Ishikawa (cell line): ENCODE data around the gene ZBTB20.

Experiments used
- CEBPB ChIP-seq: IDR thresholded peaks from 2 replicates; pipeline ENCODE4 v1.6.1; 2012
- CREB1 ChIP-seq: IDR thresholded peaks from 2 replicates; pipeline ENCODE4 v1.6.1; 2012; ENCODE audit warnings: low read depth
- EGR1 ChIP-seq: IDR thresholded peaks from 2 replicates; pipeline ENCODE4 v1.6.1; 2012
- EP300 ChIP-seq: IDR thresholded peaks from 2 replicates; pipeline ENCODE4 v1.6.1; 2012; ENCODE audit warnings: borderline replicate concordance
- FOXM1 ChIP-seq: IDR thresholded peaks from 2 replicates; pipeline ENCODE4 v1.6.1; 2012; ENCODE audit warnings: low read depth, borderline replicate concordance
- NFIC ChIP-seq: IDR thresholded peaks from 2 replicates; pipeline ENCODE4 v1.6.1; 2012
- RAD21 ChIP-seq: IDR thresholded peaks from 2 replicates; pipeline ENCODE4 v1.6.1; 2012; ENCODE audit warnings: low read depth
- REST ChIP-seq: IDR thresholded peaks from 2 replicates; pipeline ENCODE4 v1.6.1; 2012; ENCODE audit warnings: low read depth, mild to moderate bottlenecking
- TAF1 ChIP-seq: IDR thresholded peaks from 2 replicates; pipeline ENCODE4 v1.6.1; 2012; ENCODE audit warnings: low read depth, mild to moderate bottlenecking
- TCF12 ChIP-seq: IDR thresholded peaks from 2 replicates; pipeline ENCODE4 v1.6.1; 2012; ENCODE audit warnings: low read depth
- TEAD4 ChIP-seq: IDR thresholded peaks from 2 replicates; pipeline ENCODE4 v1.6.1; 2012
- USF1 ChIP-seq: IDR thresholded peaks from 2 replicates; pipeline ENCODE4 v1.6.1; 2012
- YY1 ChIP-seq: IDR thresholded peaks from 2 replicates; pipeline ENCODE4 v1.6.1; 2012; ENCODE audit warnings: low read depth
- ZBTB7A ChIP-seq: IDR thresholded peaks from 2 replicates; pipeline ENCODE4 v1.6.1; 2012; ENCODE audit warnings: low read depth
- TF ChIP-seq, protein P1 (sequence below): IDR thresholded peaks from 2 replicates; pipeline ENCODE4 v1.6.1; 2012

Gene ZBTB20

GRCh38 chr3:115062412-115062956, 84.6 kb downstream of the ZBTB20 start:
- peak; percentile 51; the same call in 1 of the 2 replicates for TF ChIP-seq NFIC
- 0 out of 2 replicates have a peak, but pooled peaks have one; percentile 15 for TF ChIP-seq EP300
- no peak for TF ChIP-seq EGR1
- TF ChIP-seq YY1: no peak
- TF ChIP-seq, protein P1, sequence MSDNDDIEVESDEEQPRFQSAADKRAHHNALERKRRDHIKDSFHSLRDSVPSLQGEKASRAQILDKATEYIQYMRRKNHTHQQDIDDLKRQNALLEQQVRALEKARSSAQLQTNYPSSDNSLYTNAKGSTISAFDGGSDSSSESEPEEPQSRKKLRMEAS: no peak
- no peak for TF ChIP-seq REST
- TF ChIP-seq TAF1: no peak
- TF ChIP-seq TEAD4: peak; percentile 73

DNA sequence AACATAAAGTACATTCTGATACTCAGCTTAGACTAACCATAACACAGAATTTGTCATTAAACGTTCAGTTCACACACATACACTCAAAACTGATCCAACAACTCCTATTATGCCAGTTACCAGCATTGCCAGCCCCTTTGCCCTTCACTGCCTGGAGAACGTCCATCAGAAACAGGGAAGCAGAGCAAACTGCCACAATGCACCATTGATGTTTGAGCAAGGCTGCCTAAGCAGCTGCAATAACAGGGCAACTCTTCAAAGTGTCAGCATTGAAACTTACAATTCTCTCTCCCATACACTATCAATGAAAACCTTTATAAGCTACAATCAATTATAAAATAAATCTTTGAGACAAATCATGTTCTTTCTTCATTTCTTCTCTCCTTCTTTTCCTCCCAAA, 85.1 kb downstream of the ZBTB20 start:
- no peak for TF ChIP-seq TEAD4
- TF ChIP-seq FOXM1: no peak
- no peak for TF ChIP-seq EGR1
- TF ChIP-seq TAF1: no peak
- TF ChIP-seq RAD21: no peak
- TF ChIP-seq TCF12: no peak
- no peak for TF ChIP-seq USF1
- no peak for TF ChIP-seq CEBPB
- TF ChIP-seq, protein P1: no peak
- TF ChIP-seq NFIC: no peak
- no peak for TF ChIP-seq EP300
- no peak for TF ChIP-seq ZBTB7A

DNA sequence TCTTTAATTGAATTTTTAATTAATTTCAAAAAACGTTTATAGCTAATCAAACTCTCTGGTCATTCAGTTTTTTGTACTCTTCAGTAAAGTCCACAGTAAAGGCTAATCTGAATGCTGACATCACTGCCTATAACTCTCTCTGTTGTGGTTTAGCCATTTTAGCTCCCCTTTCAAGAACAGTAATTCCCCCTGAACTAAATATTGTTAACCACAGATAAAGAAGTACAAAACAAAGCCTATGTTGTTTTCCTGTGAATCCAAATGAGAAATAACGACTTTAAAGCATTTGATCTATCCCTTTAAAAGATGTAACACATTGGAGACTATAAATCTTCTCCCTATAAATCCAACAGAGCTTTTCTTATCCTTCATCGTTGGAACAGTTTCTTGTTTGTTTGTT, 94.2 kb downstream of the ZBTB20 start:
- TF ChIP-seq USF1: no peak
- TF ChIP-seq CREB1: no peak
- TF ChIP-seq, protein P1: no peak
- TF ChIP-seq TCF12: no peak
- no peak for TF ChIP-seq TEAD4
- no peak for TF ChIP-seq ZBTB7A
- TF ChIP-seq YY1: no peak
- no peak for TF ChIP-seq EP300
- no peak for TF ChIP-seq CEBPB
- no peak for TF ChIP-seq TAF1
- no peak for TF ChIP-seq EGR1
- TF ChIP-seq REST: no peak
- no peak for TF ChIP-seq NFIC
- TF ChIP-seq RAD21: no peak

GRCh38 chr3:115042351-115042750, 104.7 kb downstream of the ZBTB20 start:
- no peak for TF ChIP-seq CEBPB
- no peak for TF ChIP-seq NFIC
- TF ChIP-seq RAD21: no peak
- no peak for TF ChIP-seq REST
- TF ChIP-seq ZBTB7A: no peak

DNA sequence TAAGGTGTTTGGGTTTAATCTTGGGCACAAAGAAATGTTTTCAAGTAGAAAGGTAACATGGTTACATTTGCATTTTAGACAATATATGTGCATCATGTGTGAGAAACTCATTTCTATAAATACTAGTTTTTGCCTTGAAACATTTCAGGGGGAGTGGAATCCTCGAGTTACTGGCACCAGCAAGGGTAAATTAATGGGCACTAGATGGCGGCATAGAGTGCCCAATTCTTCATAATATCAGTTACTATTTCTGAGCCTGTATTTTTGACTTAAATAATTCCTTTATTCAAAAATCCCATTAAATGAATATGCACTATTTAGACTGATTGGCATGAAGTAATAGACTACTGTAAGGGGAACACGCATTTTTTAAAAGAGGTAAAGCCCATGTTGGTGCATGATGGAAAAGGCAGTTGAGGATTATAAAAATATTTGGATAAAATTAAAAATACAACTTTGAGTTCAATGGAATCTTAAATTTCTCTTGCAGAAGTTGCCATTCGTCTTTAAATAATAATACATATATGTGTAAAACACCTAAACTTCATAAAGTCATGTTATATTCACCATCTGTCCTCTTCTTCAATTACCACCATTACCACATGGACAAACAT, 106.3 kb downstream of the ZBTB20 start:
- TF ChIP-seq CEBPB (no peak), RAD21 (peak; percentile 62)
